GM19395 (cell line): ENCODE results near the gene SARS2.
"Not testable (repeated sequence)": the region's sequence is repeated elsewhere in the genome, so short reads cannot be mapped to it uniquely, and the experiment has no call there.

Source experiments
- ATAC-seq: cut with Tn5 transposase; IDR thresholded peaks from one replicate; pipeline ENCODE4 v1.9.1; 2021; ENCODE audit warnings: mild to moderate bottlenecking, moderate library complexity; ENCODE audit not compliant: unreplicated experiment

The SARS2 gene

DNA sequence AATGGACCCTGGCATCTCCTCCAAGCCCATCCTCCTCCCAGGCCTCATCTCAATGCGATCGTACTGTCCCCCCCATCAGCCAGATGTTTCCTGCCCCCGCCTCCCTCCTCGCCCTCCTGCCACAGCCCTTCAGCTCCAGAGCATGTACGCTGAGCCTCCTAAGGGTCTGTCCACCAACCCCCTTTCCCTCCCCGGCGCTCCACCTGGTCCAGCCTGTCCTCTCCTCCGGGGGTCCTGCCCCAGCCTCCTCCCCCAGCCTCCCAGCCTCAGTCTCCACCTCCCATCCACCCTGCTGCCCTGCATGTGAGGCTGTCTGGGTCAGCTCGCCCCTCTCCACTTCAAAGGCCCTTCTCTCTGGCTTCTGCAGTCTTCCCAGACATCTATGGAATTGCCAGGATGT, 35.6 kb downstream of the SARS2 start:
- no peak for ATAC-seq

DNA sequence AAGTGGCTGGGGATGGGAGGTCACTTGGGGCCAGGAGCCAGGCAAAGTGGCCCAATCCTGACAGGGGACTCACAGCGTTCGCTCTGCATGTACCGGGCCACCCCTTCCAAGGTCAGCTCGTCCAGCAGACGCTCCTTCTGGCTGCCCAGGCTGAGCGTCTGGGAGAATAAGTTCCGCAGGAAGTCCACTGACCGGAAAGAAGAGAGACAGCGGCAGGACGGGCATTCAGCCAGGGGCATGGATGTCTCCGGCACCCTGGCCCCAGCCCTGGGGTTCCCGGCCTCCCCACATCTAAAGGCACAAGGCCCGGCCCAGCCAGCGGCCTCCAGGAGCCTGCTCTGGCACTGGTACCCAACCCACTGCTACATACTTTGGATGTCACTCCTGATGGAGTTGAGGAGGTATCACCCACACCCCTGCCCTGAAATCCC, 37.2 kb downstream of the SARS2 start:
- no peak for ATAC-seq

DNA sequence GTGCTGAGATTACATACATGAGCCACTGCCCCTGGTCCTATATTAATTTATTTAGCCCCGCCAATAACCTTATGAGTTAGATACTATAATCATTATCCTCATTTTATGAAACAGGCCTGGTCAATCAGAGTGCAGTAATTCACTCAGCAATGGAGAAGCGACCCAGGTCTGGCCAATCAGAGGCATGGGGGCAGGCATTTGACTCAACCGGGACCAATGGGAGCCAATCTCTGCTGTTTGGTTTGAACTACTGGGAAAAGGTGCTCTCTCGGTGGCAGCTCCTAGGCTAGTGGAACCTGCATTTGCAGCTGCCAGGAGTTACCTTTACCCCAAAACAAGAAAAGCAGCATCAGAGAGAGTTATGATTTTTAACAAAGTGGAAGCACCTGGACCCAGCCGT, 37.7 kb downstream of the SARS2 start:
- ATAC-seq = no peak

- ATAC-seq = no peak
These were observed 38.8 kb downstream of the SARS2 start for GRCh38 chr19:38891771-38892170.

DNA sequence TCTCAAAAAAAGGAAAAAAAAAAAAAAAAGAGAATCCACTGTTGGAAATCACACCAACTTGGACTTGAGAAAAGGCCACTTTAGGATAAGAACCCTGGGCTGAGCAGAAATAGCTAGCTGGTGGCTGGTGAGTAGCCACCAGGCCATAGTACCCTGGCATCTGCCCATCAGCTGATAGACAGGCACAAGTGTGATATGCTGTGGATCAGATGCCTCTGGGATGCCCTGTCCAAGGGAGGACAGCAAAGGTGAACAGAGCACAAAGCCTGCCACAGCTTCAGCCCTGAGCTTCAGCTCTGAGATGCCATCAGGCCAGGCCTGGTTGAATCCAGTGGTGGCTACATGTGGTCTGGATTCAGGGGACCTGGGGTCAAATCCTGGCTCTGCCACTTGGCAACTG, 39.9 kb downstream of the SARS2 start:
- no peak for ATAC-seq

DNA sequence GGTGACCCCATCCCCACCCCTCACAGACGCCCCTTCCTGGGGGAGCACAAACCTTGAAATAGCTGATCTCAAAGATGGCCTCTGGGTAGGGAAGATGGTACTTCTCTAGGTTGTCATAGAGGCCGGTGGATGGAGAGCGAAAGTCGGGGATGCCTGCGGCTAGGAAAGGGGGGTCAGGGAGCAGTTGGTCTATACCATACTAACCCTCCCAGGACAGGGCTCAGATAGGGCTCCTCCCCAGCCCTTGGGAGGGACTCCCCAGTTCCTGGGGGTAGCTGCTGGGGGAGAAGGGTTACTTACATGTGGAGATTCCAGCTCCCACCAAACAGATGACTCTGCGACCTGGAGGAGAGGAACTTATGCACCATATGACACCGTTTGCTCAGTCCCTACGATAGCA, 40.8 kb downstream of the SARS2 start:
- no peak for ATAC-seq

- ATAC-seq = no peak
These were observed 41.7 kb downstream of the SARS2 start for GRCh38 chr19:38888876-38889275.

- ATAC-seq = not testable (repeated sequence)
These were observed 45.9 kb downstream of the SARS2 start for GRCh38 chr19:38884691-38885090.

- no peak for ATAC-seq
These were observed 47.3 kb downstream of the SARS2 start for GRCh38 chr19:38883286-38883685.

GRCh38 chr19:38880882-38881609, 49.5 kb downstream of the SARS2 start:
- ATAC-seq = no peak

- ATAC-seq = no peak
These were observed 50.3 kb downstream of the SARS2 start for GRCh38 chr19:38880076-38880881.

DNA sequence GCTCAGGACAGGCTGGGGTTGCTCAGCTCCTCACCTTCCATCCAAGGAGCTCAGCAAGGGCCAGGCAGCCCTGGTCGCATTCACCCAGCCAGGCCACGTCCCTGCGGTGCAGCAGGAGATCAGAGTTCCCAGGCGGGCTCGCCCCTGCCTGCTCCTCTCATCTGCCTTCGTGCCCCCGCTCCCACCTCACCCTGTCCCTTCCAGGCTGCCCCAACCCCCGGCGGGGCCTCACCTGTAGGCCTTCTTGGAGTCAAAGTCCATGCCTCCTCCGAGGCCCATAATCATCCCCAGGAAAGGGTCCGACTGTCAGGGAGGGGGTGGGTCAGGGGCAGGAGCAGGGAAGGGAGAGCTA, 51.2 kb downstream of the SARS2 start:
- ATAC-seq = no peak

- ATAC-seq = no peak
These were observed 51.8 kb downstream of the SARS2 start for GRCh38 chr19:38878575-38879399.

- ATAC-seq = no peak
These were observed 52.6 kb downstream of the SARS2 start, which contains the start of gene RINL for GRCh38 chr19:38877781-38878574. TSS of gene RINL (minus strand) at chr19:38878275. CDS start at chr19:38876742, 1,533 bp downstream.

- no peak for ATAC-seq
These were observed 54.7 kb downstream of the SARS2 start for GRCh38 chr19:38875656-38876395.

- ATAC-seq = not testable (repeated sequence)
These were observed 57.2 kb downstream of the SARS2 start for GRCh38 chr19:38873400-38873799.

GRCh38 chr19:38870612-38871011, 60.0 kb downstream of the SARS2 start:
- ATAC-seq = no peak

- ATAC-seq = no peak
These were observed 60.5 kb downstream of the SARS2 start for GRCh38 chr19:38869836-38870607.

DNA sequence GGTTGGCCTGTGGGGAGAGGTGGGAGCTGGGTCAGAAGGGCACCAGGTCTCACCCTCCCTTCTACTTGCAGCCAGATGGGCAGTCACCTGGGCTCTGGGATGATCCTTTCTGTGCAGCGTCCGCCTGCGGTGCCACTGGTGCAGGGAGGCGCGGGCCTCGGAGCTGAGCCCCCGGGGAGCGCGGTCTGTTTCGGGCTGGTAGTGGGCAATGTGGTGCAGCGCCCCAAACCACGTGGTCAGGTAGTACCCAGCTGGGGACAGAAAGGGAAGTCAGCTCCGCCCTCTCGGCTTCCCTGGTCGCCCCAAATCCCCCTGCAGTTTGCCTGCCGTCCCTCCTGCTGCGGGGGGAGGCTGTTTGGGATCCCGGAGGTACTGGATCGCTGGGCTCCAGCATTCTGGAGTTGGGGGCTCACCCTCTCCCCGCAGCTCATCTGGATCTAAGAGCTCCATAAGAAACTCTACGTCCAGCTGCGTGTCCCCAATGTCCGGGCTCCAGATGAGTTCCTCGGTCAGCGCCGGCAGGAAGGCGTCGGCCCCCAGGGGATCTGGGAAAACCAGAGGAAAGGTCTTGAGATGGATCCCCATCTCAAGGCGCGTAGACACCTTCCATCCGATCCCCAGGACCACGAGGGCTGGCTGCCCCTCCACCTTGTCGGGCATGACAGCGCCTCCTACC, 61.3 kb downstream of the SARS2 start:
- no peak for ATAC-seq
